Ascending aorta (tissue), 2 donors: Measurements from ENCODE around the gene MTIF3. TPM values are rescaled to one million over a fixed set of nuclear protein-coding genes. Genes with fewer than 3 reads are reported as not detected.

Experiments used
- DNase-seq, 2 donors: peaks; one replicate each; pipeline ENCODE4 v3.0.0-alpha.2; 2019; ENCODE audit warnings: low spot score in 2 of 2
- H3K27ac ChIP-seq, 2 donors: fragments of 200-600 bp; sonication (generic); one replicate each; pipeline ENCODE4 v1.5.1; 2016 to 2017; ENCODE audit warnings: mild to moderate bottlenecking in 1 of 2
- H3K27me3 ChIP-seq: fragments of 200-600 bp; sonication (generic); one replicate; pipeline ENCODE4 v1.5.1; 2017
- H3K36me3 ChIP-seq, 2 donors: fragments of 200-600 bp; sonication (generic); one replicate each; pipeline ENCODE4 v1.5.1; 2016
- H3K4me1 ChIP-seq, 2 donors: fragments of 200-600 bp; sonication (generic); one replicate each; pipeline ENCODE4 v1.5.1; 2016 to 2017; ENCODE audit warnings: mild to moderate bottlenecking in 1 of 2
- H3K4me3 ChIP-seq, 2 donors: fragments of 200-600 bp; sonication (generic); one replicate each; pipeline ENCODE4 v1.5.1; 2016 to 2017; ENCODE audit warnings: mild to moderate bottlenecking in 1 of 2
- H3K9me3 ChIP-seq, 2 donors: fragments of 200-600 bp; sonication (generic); one replicate each; pipeline ENCODE4 v1.5.1; 2016
- intact Hi-C: fragments of 100-400 bp; cut with DNase I; formaldehyde crosslinking; loops from one replicate; pipeline ENCODE4 v1.15.1; 2023
- total RNA-seq: library from RNA; depleted of rRNA; stranded (reverse); fragments of >200 nt; gene quantifications from one replicate; pipeline ENCODE4 v1.1.0, GENCODE V29; 2016
- TF ChIP-seq, protein P1 (sequence below), 3 experiments: fragments of 200-600 bp in 2 of 3; fragments of 450-650 bp in 1 of 3; sonication (generic) in 2 of 3; IDR thresholded peaks; one replicate each; pipeline ENCODE4 v1.5.1; 2016 to 2019; ENCODE audit warnings: antibody characterized with exemption in 3 of 3, mild to moderate bottlenecking in 1 of 3, moderate library complexity in 1 of 3

MTIF3 gene
- total RNA-seq, 1 donor from 2014 or later: 23.6 TPM

DNA sequence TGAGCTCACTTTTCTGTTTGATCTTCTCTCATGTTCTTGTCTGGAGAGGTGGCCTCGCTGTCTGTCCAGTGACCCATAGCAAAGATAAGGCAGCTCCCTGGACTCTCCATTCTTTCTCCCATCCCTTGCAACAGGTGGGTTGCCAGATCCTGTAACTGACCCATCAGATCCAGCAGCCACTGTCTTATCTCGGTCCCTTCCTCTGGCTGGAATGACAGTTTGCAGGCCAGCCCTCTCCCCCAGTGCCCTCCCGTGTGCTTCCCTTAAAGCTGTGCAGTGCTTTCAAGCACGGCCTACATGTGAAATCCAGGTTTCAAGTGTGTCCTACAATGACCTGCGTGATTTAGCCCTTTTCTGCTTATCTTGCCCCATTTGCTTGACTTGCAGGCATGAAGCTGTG, 22.2 kb downstream of the MTIF3 start:
- peak overlapping the region; percentile 29 to 34 for H3K27ac ChIP-seq
- TF ChIP-seq, protein P1, sequence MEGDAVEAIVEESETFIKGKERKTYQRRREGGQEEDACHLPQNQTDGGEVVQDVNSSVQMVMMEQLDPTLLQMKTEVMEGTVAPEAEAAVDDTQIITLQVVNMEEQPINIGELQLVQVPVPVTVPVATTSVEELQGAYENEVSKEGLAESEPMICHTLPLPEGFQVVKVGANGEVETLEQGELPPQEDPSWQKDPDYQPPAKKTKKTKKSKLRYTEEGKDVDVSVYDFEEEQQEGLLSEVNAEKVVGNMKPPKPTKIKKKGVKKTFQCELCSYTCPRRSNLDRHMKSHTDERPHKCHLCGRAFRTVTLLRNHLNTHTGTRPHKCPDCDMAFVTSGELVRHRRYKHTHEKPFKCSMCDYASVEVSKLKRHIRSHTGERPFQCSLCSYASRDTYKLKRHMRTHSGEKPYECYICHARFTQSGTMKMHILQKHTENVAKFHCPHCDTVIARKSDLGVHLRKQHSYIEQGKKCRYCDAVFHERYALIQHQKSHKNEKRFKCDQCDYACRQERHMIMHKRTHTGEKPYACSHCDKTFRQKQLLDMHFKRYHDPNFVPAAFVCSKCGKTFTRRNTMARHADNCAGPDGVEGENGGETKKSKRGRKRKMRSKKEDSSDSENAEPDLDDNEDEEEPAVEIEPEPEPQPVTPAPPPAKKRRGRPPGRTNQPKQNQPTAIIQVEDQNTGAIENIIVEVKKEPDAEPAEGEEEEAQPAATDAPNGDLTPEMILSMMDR (IDR thresholded peaks at IDR 0.05): no peak
- no peak for DNase-seq
- H3K36me3 ChIP-seq: peaks cover 32 to 46% of the 10 kb centered on the region in 2 donors
- no peaks in the 10 kb centered on the region for H3K27me3 ChIP-seq
- intact Hi-C loops: loop anchor here (5.0 kb wide), 1 partner anchor 156 kb away; the partner anchor contains the start of gene RASL11A
- no peaks in the 10 kb centered on the region for H3K9me3 ChIP-seq
- no peak overlapping the region for H3K4me3 ChIP-seq
- peaks cover 9 to 22% of the 10 kb centered on the region in 2 donors for H3K4me1 ChIP-seq

DNA sequence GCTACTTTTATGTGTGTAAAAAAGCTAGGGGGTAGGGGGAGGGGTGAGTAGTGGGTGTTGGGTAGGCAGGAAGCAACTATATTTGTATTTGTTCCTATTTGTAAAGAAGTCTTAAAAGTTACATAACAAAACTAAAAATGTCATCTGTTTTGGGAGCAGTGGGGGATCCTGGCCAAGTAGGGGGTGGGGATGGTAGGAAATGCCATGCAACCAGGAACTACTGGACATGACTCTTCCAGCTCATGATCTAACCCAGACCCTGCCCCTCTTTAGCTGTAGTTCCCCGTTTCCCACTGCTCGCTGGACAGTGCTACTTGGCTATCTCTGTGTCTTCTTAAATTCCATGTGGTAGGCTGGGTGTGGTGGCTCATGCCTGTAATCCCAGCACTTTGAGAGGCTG, 22.7 kb downstream of the MTIF3 start:
- H3K4me3 ChIP-seq: no peak overlapping the region
- peaks cover 29 to 41% of the 10 kb centered on the region in 2 donors for H3K36me3 ChIP-seq
- TF ChIP-seq, protein P1 (IDR thresholded peaks at IDR 0.05): no peak
- H3K27me3 ChIP-seq: no peaks in the 10 kb centered on the region
- H3K4me1 ChIP-seq: peaks cover 9 to 22% of the 10 kb centered on the region in 2 donors
- peak overlapping the region; percentile 29 to 84 for H3K27ac ChIP-seq
- no peak for DNase-seq
- intact Hi-C loops: loop anchor here (5.0 kb wide), 1 partner anchor 155 kb away; the partner anchor contains the start of gene RASL11A
- H3K9me3 ChIP-seq: no peaks in the 10 kb centered on the region

DNA sequence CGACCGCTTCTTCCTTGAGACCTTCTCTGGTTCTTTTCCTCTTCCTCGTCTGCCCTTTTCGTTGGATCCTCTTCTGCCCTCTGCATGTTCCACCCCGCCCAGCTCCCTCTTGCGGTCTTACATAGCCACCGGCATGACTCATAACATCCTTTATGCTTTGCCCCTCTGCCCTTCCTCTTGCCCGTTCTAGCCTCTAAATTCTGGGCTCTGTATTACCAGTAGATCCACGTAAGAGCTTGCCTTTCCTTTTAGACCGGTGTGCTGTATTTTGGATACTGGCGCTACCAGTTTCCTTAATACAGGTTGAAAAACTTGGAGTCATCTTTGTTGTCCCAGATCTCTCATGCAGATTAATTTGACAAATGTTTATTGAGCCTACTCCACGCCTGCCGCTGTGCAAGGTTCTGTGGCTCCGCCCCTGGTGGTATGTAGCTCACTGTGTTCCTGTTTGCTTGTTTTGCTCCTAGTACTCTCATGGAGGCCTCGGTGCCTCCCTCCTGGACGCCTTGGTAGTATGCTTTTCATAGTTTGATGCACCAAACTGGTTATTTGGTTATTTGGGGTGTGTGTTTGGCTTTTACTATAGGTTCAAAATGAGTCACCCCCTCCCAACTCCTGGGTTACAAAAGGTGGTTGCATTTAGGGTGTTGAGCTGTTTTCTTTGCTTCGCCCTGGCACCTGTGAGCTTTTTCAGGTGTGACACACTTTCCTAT, 24.3 kb downstream of the MTIF3 start:
- intact Hi-C loops: loop anchor here (1.0 to 5.0 kb wide), 5 partner anchors 23 to 441 kb away; partner anchors contain the start of genes RASL11A and USP12
- Histone ChIP-seq H3K9me3 (no peaks in the 10 kb centered on the region), H3K4me3 (peak overlapping the region; percentile 82 to 94), H3K36me3 (peaks cover 17 to 25% of the 10 kb centered on the region in 2 donors), H3K27me3 (no peaks in the 10 kb centered on the region), H3K27ac (peak overlapping the region; percentile 84 to 87), H3K4me1 (peaks cover 9 to 22% of the 10 kb centered on the region in 2 donors)
- peak; percentile 70 to 89 for DNase-seq
- TF ChIP-seq, protein P1 (IDR thresholded peaks at IDR 0.05): peak in 2 of 3 experiments; percentile 18 to 30

DNA sequence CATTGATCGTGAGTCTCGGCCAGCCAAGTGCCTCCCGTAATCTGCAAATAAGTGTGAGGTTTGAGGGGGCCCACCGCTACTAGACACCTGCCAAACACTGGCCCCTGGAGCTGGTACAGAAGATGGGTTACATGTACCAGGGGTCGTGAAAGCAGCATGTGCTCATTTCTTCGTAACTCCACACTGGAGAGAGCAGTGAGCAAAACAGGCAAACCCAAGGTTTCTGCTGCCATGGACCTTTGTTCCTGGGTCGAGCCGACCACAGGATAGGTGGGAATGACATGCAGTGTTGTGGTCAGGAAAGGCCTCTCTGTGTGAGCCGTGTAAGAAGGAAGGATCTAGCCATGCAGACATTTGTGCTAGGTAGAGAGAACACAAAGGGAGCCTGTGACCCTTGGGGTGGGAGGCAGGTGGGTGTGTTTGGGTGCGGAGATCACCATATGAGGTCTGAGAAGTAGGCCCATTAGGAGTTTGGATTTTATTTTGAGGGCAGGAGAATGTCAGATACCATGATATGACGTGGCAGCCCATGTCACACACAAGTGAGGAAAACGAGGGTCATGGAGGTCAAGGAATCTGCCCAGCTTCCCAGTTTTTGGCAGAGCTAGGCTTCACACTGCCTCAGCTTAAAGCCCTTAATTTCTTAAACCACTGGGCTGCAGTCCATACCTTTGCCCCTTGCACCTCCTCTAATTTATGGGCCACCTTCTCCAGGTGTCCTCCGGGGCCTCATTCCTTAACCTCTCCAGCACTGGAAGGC, 25.0 kb downstream of the MTIF3 start:
- H3K27ac ChIP-seq: peak overlapping the region; percentile 84 to 87
- peaks cover 9 to 22% of the 10 kb centered on the region in 2 donors for H3K4me1 ChIP-seq
- H3K27me3 ChIP-seq: no peaks in the 10 kb centered on the region
- intact Hi-C loops: loop anchor here (2.0 to 5.0 kb wide), 4 partner anchors 51 to 441 kb away; partner anchors contain the start of genes RASL11A and USP12
- H3K36me3 ChIP-seq: peaks cover 10 to 18% of the 10 kb centered on the region in 2 donors
- TF ChIP-seq, protein P1 (IDR thresholded peaks at IDR 0.05): no peak
- DNase-seq: no peak
- no peaks in the 10 kb centered on the region for H3K9me3 ChIP-seq
- peak overlapping the region; percentile 82 to 94 for H3K4me3 ChIP-seq

DNA sequence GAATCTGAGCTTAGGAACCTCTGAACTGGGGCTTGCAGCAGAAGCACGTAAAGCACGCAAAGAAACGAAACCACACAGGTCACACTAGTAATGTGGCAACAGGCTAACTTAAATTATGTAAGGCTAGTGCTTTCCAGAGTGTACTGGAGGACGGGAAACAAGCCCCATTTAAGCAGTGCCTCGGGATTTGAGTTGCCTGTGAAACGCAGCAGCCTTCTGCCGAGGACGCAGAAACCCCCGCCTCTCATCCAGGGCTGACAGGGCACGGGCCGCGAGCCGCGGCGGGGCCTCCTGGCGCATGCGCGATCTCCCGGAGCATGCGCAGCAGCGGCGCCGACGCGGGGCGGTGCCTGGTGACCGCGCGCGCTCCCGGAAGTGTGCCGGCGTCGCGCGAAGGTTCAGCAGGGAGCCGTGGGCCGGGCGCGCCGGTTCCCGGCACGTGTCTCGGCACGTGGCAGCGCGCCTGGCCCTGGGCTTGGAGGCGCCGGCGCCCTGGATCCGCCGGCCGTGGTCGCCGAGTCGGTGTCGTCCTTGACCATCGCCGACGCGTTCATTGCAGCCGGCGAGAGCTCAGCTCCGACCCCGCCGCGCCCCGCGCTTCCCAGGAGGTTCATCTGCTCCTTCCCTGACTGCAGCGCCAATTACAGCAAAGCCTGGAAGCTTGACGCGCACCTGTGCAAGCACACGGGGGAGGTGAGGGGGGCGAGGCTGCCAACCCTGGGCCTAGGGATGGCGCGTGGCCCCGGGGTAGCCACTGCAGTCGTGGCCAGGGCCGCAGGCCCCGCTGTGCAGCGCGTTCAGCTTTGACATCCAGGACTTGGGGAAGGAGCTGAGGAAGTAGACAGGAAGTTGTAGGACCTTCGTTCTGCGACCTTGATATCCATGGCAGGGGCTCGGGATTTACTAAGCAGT, 25.9 kb downstream of the MTIF3 start, which contains the start of gene GTF3A:
TSS of gene GTF3A (plus strand) at position 374 of the 912 bp plus-strand sequence.
- intact Hi-C loops: loop anchor here (1.0 to 5.0 kb wide), 6 partner anchors 26 to 440 kb away; partner anchors contain the start of genes LNX2, MTIF3, RASL11A and USP12
- H3K27ac ChIP-seq: peak within 1 kb of the TSS; percentile 84 to 87
- DNase-seq: peak; percentile 37 to 87
- TF ChIP-seq, protein P1 (IDR thresholded peaks at IDR 0.05): no peak
- H3K4me1 ChIP-seq: peaks cover 9 to 22% of the 10 kb centered on the region in 2 donors
- peak within 1 kb of the TSS; percentile 82 to 94 for H3K4me3 ChIP-seq
- no peaks in the 10 kb centered on the region for H3K9me3 ChIP-seq
- H3K27me3 ChIP-seq: no peaks in the 10 kb centered on the region
- H3K36me3 ChIP-seq: peaks cover 3 to 13% of the 10 kb centered on the region in 2 donors
